ENCODE measurements around the gene XRRA1. TPM values are rescaled to one million over a fixed set of nuclear protein-coding genes. Genes with fewer than 3 reads are reported as not detected.

XRRA1 gene
- total and polyA plus RNA-seq, 2 of the 4 experiments (the other 2 are of a cell fraction), result 5.4 to 6.3 TPM

GRCh38 chr11:74844072-74844471 lies 104.8 kb downstream of the XRRA1 start:
- Histone ChIP-seq H3K4me3 (ENCODE audit: insufficient read depth, low read depth, low read length) (no peak overlapping the region), H3K56ac (ENCODE audit: extremely low read depth, insufficient read depth, low read length) (no peak overlapping the region), H2AK9ac (replicated peaks; ENCODE audit: low read depth, low read length, poor library complexity) (no peak overlapping the region), H3K23ac (ENCODE audit: low read depth, low read length) (no peak overlapping the region), H2BK15ac (ENCODE audit: low read depth, low read length) (no peak overlapping the region), H2AK5ac (ENCODE audit: low read depth, low read length) (no peak overlapping the region), H3K14ac (replicated peaks; ENCODE audit: low read depth, low read length) (no peak overlapping the region), H2AFZ (replicated peaks; ENCODE audit: low read length, poor library complexity) (no peak overlapping the region), H3K27ac (ENCODE audit: insufficient read depth, low read length) (no peak overlapping the region), H3K4ac (ENCODE audit: low read depth, low read length) (no peak overlapping the region), H3K79me1 (ENCODE audit: low read depth in 1 of 2, low read length in 2 of 2) (peaks cover 3 to 17% of the 10 kb centered on the region in 2 experiments; a peak in 3 of 4 replicates), H4K5ac (ENCODE audit: low read depth, low read length) (no peak overlapping the region), H3K9ac (ENCODE audit: low read depth, low read length) (no peak overlapping the region), H2BK5ac (ENCODE audit: low read depth, low read length, poor library complexity, severe bottlenecking) (no peak overlapping the region), H3K9me1 (ENCODE audit: insufficient read depth, low read length) (peaks cover 21% of the 10 kb centered on the region), H4K91ac (ENCODE audit: insufficient read depth, low read depth, low read length) (no peak overlapping the region), H3K4me2 (ENCODE audit: low read depth, low read length) (no peak overlapping the region), H3K4me1 (ENCODE audit: control insufficient read depth, insufficient read depth, low read length) (peaks cover 2% of the 10 kb centered on the region; the same call in 1 of the 2 replicates), H2BK120ac (ENCODE audit: low read depth, low read length) (no peak overlapping the region), H2BK20ac (ENCODE audit: low read depth, low read length) (no peak overlapping the region), H3K9me3 (ENCODE audit: control insufficient read depth, insufficient read depth, low read length) (no peaks in the 10 kb centered on the region), H3K36me3 (ENCODE audit: control insufficient read depth, insufficient read depth, low read length) (peaks cover 39% of the 10 kb centered on the region), H4K8ac (ENCODE audit: low read depth in 2 of 2, low read length in 2 of 2) (no peak overlapping the region), H3K27me3 (ENCODE audit: control insufficient read depth, insufficient read depth, low read length) (no peaks in the 10 kb centered on the region), H4K20me1 (ENCODE audit: insufficient read depth, low read length) (no peaks in the 10 kb centered on the region), H3K18ac (ENCODE audit: low read depth, low read length) (no peak overlapping the region)
- DNase-seq, result no peak
- CTCF ChIA-PET, result interaction anchor here (0.5 to 0.9 kb wide), 2 partner anchors 9 to 13 kb away, joined by 3 read pairs; no protein-coding TSS in a partner anchor
- BruUV-seq (replicated peaks), result no TSS peak
- POLR2A ChIA-PET (ENCODE audit: unreplicated experiment), result no interaction called here
- in situ Hi-C loops (cut with MboI; ENCODE audit: low sequenced_read_pairs) (no loop called here), intact Hi-C loops (cut with micrococcal nuclease) (no loop called here), dilution Hi-C loops (cut with HindIII; ENCODE audit: low sequenced_read_pairs, unreplicated experiment) (no loop called here)
- TF ChIP-seq CEBPB (IDR thresholded peaks at IDR 0.05; ENCODE audit: low read depth, low read length), result peak; percentile 32; the same call in 1 of the 2 replicates
- TF ChIP-seq CTCF (conservative IDR thresholded peaks at IDR 0.05; ENCODE audit: low read depth, low read length), result no peak
- WGBS, 2 experiments (ENCODE audit: extremely low coverage in 2 of 2, insufficient read length in 1 of 2), result 100% methylated on average over 1 of the region's 3 CpGs; no CpG with 5 or more reads in 1 of the 2 experiments
- peak; percentile 55 for ATAC-seq (ENCODE audit: low read depth)
